HG03565 (cell line): ENCODE results near the gene CRNKL1.

ENCODE experiments used
- ATAC-seq: cut with Tn5 transposase; IDR thresholded peaks from one replicate; pipeline ENCODE4 v1.9.1; 2021; ENCODE audit warnings: mild to moderate bottlenecking, moderate library complexity; ENCODE audit not compliant: unreplicated experiment

CRNKL1 gene

DNA sequence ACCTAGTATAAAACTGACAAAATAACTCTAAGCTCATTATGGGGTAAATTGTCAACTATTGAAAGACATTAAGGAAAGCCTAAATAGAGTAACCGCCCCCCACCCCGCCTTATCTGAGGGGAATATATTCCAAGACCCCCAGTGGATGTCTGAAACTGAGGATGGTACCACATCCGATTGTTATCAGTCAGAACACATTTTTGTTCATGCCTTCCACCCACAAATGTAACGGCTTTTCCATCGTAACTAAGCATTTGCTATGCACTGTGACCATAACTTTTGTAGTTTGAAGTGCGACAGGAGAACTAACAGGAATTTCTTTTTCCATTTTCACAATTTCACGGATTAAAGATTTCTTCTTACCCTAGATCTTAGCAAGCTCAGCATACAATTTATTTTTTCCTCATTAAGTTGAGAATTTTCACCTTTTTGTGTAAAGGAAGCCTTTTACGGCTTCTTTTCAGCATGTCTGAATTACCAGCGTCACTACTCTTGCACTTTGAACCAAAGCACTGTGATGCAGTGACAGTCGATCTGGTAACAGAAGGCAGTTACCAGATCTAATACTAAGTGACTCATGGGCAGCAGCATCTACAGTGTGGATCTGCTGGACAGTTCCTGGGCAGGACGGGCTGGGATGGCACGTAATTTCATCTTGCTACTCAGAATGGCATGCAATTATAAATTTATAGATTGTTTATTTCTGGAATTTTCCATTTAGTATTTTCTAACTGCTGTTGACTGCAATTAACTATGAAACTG lies 11.9 kb upstream of the CRNKL1 start:
- ATAC-seq, result no peak

DNA sequence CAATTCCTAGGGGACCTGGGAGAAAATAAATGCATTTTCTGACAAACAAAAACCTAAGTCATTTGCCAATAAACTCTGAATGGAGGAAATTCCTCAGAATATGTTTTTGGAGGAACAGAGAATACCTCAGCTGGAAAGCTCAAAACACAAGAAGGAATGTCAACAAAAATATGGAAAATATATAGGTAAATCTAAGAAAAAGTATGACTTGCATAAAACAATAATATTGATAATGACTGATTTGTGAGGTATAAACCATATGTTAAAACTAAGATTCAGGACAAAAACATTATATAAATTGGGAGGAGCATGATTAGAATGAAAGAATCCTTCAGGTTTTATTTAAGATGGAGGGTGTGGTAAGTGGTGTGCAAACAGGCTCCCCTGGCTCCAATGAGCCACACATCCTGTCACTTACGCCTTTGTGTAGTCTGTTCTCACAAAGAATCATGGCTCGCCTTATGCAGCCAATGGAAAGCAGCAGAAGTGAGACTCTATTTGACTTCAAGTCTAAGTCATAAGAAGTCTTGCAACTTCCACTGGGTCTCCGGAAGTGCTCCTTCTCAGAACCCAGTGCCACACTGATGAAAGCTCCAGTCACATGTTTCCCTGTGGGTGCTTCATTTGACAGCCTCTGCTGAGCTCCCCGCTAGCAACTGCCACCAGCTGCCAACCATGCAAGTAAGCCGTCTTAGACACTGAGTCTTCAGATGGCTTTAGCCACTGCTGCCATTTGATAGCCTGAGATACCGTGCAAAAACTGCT lies 8.2 kb upstream of the CRNKL1 start:
- no peak for ATAC-seq

GRCh38 chr20:20051767-20052073 lies 546 bp downstream of the CRNKL1 start:
- ATAC-seq, result no peak

GRCh38 chr20:20039752-20040387 lies 12.4 kb downstream of the CRNKL1 start:
- ATAC-seq, result no peak

- no peak for ATAC-seq
Measured at GRCh38 chr20:20038586-20038985, 13.7 kb downstream of the CRNKL1 start.

- ATAC-seq, result no peak
Measured at GRCh38 chr20:20037960-20038359, 14.3 kb downstream of the CRNKL1 start.

- no peak for ATAC-seq
Measured at GRCh38 chr20:20036756-20037155, 15.5 kb downstream of the CRNKL1 start.

DNA sequence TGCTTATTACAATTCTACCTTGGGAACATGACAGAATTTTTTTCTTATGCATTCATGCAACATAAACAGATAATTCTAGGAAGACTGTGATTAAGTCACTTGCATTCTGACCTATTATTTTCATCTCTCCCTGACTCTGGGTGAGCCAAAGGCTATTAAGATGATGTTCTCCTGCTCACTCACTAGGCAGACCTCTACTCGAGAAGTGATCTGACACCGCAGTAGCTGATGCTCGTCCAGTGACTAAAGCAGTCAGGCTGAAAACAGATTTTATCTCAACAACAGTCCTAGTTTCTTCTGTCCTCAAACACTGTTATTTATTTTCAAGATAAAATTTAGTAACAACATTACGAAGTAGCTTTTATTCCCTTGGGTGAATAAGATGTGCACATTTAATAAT lies 17.8 kb downstream of the CRNKL1 start:
- ATAC-seq, result no peak

- ATAC-seq, result no peak
Measured at GRCh38 chr20:20031790-20032189, 20.5 kb downstream of the CRNKL1 start.

- ATAC-seq, result no peak
Measured at GRCh38 chr20:20027284-20027683, 25.0 kb downstream of the CRNKL1 start.

GRCh38 chr20:20024942-20025341 lies 27.3 kb downstream of the CRNKL1 start:
- ATAC-seq, result no peak

DNA sequence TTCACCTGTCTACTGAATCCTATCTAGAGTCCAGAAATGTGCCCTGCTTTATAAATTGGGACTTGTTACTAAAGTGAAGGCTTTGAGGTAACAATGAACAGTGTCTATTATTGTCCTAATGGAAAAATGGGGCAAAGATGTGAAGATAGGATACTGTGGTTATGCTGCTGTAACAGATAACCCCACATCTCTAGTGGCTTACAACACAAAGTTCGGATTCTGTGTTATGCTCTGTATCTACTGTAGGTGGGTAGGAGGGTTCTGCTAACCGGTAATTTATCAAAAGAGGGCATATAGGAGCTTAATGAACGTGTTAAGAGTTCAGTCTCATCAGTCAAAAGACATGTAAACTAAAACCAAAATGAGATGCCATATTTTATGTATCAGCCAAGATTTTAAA lies 28.9 kb downstream of the CRNKL1 start:
- ATAC-seq, result no peak

GRCh38 chr20:20022498-20022897 lies 29.8 kb downstream of the CRNKL1 start:
- peak; percentile 52 for ATAC-seq

DNA sequence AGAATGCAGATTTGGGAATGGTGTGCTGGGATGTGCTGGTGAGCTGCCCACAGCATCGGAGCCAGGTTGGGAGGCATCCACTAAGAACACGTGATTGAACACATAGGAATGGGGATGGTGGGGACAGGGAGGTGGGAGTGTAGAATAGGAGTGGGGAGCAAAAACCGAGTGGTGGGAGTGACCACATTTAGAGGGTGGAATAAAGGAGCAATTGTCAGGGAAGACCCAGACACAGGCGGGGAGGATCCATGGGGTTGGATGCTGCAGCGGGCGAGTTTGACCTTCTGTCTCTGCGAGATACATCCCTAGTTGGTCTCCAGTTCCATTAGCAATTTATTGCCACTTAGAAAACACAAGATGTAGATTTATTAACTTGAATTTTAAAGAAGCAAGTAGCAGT lies 30.4 kb downstream of the CRNKL1 start:
- ATAC-seq, result no peak

DNA sequence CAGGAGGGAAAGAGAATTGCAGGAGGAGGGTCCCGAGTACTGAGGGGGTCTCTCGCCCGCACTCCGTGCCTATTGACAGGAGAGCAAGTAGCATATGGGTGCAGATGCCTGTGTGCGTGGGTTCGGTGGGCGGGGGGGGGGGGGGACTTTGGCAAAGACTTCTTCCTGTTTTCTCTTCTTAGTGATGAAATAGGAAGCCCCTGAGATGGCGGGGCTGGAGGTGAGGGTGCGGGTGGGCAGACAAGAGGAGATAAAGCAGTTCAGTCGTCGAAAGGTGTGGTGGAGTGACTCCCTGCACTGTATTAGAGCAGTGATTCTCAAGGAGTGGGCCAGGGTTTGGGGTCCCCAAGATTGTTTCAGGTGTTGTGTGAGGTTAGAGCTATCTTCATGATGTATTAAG lies 31.4 kb downstream of the CRNKL1 start:
- no peak for ATAC-seq

- no peak for ATAC-seq
Measured at GRCh38 chr20:20019123-20019522, 33.1 kb downstream of the CRNKL1 start.

- ATAC-seq, result no peak
Measured at GRCh38 chr20:20018366-20018765, 33.9 kb downstream of the CRNKL1 start.

GRCh38 chr20:20017844-20018185 lies 34.5 kb downstream of the CRNKL1 start:
- peak; percentile 7 for ATAC-seq

DNA sequence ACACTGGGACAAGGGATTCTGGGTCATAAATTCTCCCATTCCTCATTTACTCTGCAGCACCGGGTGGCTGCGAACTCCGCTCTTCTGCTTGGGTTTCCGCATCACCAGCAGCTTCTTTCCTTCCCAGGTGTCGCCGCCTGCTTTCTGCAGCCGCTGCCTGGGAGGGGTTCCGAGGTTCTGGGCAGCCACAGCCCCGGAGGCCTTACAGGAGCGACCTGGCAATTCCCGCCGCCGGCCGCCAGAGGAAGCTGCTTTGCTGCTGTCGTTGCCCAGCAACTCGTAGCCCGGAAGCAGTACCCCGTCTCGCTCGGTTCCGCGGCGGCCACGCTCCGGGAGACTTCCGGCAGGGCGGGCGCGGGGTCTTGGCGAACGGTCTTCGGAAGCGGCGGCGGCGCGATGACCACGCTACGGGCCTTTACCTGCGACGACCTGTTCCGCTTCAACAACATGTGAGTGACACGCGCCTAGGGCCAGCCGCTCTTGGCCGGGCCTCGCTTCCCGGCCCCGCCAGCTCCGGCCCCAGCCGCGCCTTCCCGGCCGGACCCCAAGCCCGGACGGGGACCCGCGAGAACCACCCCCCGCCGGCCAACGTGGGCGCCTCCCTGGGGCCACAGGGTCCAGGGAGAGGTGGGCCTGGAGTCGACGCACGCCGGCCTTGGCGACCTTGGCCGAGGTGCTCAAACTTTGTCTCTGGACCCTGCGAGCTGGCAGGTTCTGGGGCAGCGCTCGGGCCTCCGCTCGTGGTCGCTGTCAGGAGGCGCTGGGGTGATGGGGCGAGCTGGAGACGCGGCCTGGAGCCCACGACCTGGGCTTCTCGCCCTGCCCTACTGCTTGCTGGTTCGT lies 35.0 kb downstream of the CRNKL1 start, which contains the start of gene NAA20:
NAA20 (plus strand) TSS at position 362 of the 843 bp plus-strand sequence; CDS start at position 397, 35 bp downstream.
- ATAC-seq, result peak; percentile 97

DNA sequence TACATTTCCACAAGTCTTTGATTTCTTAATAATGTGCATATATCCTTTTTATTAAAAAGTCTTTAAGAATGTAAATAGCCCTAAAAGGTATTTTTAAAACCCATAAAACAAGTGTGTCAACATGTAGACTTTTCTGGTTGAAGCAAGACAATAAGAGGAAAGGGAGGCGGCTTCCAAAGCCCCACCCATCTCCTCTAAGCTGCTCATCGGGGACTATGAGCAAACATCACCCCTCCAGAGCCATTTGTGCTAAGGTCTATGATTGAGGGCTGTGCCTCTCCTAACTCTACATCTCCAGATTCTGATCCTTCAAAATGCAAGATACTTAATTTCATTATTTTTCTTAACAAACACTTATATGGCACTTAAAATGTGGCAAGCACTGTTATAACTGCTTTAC lies 37.6 kb downstream of the CRNKL1 start:
- ATAC-seq, result no peak

DNA sequence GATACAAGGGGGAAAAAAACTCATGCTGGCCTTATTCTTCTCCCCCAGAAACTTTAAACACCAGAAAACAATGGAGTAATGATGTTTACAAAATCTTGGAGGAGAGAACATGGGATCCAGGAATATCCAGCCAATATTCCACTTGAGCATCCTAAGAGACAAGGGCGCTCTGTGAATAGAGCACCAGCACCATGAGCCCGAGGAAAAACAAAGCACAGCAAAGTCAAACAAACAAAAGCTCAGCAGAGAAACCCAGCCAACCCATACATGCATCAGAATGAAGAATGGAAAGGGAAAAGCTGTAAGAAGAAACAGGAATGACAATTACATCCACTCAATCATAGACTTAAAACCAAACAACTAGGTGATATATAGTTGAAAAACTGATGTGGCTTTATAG lies 39.7 kb downstream of the CRNKL1 start:
- ATAC-seq, result no peak
